ENCODE data around the gene ANKRD33B.
"Not testable (repeated sequence)": the region's sequence is repeated elsewhere in the genome, so short reads cannot be mapped to it uniquely, and the experiment has no call there.

The ANKRD33B gene

DNA sequence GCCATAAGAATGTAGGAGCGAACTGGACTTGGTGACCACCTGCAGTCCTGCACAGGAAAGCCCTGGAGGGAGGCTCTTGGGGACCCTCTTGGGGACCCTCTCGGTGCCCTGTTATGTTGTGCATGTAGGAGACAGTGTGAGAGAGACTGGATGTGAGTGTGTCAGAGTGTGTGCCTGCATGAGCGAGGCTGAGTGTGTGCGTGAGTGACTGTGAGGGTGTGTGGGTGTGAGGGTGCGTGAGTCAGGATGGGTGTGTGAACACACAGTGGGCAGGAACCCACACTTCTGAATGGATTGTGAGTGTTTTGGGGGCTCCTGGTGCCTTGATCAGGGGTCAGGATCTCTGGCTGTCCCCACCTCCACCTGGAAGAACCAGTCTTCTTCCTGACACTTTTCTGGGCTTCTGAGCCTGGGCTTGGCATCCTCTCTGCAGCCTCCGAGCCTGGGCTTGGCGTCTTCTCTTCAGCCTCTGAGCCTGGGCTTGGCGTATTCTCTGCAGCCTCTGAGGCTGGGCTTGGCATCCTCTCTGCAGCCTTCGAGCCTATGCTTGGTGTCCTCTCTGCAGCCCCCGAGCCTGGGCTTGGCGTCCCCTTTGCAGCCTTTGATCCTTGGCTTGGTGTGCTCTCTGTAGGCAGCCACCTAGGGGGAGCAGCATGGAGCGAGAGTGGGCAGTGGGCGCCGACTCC lies 25.6 kb upstream of the ANKRD33B start:
- DNase-seq = no peak

- DNase-seq = no peak
These were observed 24.8 kb upstream of the ANKRD33B start for GRCh38 chr5:10538789-10539686.

GRCh38 chr5:10539687-10539998 lies 24.2 kb upstream of the ANKRD33B start:
- no peak for DNase-seq

GRCh38 chr5:10540036-10540544 lies 23.8 kb upstream of the ANKRD33B start:
- DNase-seq = no peak

GRCh38 chr5:10540951-10541646 lies 22.8 kb upstream of the ANKRD33B start:
- DNase-seq = no peak

- no peak for DNase-seq
These were observed 21.8 kb upstream of the ANKRD33B start for GRCh38 chr5:10542055-10542550.

- no peak for DNase-seq
These were observed 20.3 kb upstream of the ANKRD33B start for GRCh38 chr5:10543585-10544040.

DNA sequence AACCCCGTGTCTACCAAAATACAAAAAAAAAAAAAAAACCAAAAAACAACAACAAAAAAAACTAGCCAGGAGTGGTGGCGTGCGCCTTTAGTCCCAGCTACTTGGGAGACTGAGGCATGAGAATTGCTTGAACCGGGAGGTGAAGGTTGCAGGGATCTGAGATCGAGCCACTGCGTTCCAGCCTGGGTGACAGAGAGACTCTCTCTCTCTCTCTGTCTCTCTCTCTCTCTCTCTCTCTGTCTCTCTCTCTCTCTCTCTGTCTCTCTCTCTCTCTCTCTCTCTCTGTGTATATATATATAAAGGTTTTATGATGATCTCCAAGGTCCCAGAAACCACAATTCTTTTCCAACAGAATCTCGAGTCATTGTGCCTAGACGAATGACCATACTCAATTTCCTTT lies 18.8 kb upstream of the ANKRD33B start:
- DNase-seq = no peak

- no peak for DNase-seq
These were observed 17.7 kb upstream of the ANKRD33B start for GRCh38 chr5:10546186-10546585.

DNA sequence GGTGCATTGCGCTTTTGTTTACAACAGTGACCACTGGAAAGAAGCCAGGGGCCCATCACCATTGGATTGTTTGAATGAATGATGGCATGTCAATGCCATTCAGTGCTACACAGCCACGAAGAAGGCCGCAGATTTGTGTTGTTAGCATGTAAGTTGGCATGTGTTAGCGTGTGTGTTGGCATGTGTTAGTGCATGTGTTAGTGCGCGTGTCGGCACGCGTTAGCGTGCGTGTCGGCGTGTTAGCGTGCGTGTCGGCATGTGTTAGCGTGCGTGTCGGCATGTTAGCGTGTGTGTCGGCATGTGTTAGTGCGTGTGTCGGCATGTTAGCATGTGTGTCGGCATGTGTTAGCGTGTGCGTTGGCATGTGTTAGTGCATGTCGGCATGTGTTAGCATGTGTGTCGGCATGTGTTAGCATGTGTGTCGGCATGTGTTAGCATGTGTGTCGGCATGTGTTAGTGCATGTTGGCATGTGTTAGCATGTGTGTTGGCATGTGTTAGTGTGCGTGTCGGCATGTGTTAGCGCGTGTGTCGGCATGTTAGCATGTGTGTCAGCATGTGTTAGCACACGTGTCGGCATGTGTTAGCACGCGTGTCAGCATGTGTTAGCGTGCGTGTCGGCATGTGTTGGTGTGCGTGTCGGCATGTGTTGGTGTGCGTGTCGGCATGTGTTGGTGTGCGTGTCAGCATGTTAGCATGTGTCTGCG lies 15.3 kb upstream of the ANKRD33B start:
- no peak for DNase-seq

DNA sequence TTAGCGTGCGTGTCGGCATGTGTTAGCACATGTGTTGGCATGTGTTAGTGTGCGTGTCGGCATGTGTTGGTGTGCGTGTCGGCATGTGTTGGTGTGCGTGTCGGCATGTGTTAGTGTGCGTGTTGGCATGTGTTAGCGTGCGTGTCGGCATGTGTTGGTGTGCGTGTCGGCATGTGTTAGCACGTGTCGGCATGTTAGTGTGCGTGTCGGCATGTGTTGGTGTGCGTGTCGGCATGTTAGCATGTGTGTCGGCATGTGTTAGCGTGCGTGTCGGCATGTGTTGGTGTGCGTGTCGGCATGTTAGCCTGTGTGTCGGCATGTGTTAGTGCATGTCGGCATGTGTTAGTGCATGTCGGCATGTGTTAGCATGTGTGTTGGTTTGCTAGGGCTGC lies 14.8 kb upstream of the ANKRD33B start:
- DNase-seq = not testable (repeated sequence)

- no peak for DNase-seq
These were observed 13.5 kb upstream of the ANKRD33B start for GRCh38 chr5:10550222-10550995.

- no peak for DNase-seq
These were observed 12.1 kb upstream of the ANKRD33B start for GRCh38 chr5:10551782-10552138.

GRCh38 chr5:10552183-10553143 lies 11.4 kb upstream of the ANKRD33B start:
- no peak for DNase-seq

GRCh38 chr5:10553476-10553875 lies 10.4 kb upstream of the ANKRD33B start:
- no peak for DNase-seq

GRCh38 chr5:10555277-10555684 lies 8.6 kb upstream of the ANKRD33B start:
- DNase-seq = peak; percentile 3

DNA sequence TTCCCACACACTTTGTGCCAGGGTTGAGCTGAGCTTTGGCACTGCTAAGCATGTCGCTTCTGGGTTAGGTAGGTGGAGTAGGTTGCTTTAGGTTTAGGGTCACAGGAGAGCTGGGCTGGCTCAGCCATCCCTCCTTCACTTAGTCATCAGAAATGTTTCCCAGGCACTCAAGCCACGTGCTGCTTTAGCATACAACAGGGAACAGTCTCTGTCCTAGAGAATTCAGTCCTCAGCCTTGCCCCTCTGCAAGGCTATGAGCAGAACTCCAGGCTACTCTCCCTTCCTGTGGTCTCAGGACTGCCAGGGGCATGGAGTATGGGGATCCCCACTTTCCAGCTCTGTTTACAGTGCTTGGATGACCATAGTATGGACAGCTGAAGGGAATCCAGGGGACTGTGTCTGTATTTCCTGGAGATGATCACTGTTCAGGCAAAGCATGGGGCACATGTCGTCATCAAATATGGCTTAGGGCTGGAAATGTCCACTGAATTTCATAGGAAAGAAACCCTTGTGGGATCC lies 7.5 kb upstream of the ANKRD33B start:
- DNase-seq = no peak

DNA sequence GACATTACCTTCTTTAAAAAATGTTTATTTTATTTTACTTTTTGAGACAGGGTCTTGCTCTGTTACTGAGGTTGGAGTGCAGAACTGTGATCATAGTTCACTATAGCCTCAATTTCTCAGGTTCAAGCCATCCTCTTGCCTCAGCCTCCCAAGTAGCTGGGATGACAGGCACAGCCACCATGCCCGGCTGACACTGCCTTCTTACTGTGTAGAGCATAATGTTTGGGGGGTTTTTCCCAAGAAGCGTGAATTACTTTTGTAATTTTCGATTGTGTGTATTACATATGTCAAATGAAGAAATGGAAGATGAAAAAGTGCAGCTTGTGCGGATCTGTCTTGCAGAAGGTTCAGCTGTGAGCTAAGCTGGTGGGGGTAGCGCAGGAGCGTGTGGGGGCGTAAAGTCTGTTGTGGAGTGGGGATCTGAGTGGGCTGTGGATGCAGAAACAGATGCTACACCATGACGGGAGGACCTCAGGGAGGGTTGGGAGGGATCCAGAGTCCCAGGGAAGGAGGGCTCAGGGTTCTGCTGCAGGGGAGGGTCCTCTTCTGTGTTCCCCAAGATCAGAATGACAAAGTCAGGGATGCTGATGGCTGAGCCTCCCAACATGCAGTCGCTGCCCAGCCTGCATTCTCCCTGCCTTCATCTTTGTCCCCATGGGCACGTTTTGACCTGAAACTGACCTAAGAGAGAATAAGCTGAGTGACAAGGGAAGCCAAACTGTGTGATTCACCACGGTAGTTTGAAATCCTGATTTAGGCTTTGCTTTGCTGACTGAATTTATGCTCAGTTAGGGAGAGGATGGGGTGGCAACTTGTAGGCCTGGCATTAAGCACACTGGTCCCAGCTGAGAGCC lies 6.8 kb upstream of the ANKRD33B start:
- DNase-seq = no peak

DNA sequence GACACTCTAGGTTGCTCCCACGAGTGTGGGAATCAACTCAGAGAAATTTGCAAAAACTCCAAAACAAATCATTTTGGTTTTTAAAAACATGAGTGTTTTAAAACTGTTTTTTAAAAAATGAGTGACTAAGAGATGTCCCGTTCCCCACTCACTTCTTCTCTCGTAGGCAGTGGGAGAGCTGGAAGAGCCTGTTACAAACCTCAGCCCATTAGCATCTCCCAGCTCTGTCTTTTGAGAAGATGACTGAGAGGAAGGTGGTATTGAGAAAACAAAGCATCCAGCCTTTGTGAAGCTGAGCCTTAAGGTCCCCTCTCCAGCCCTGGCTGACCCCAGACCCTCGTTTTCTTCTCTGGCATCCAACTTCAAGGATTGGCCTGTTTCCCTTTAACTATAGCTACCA lies 4.7 kb upstream of the ANKRD33B start:
- DNase-seq = no peak

Measured in DMS79 treated with DMSO at 0.1 percent for 48 hours (cell line).